GM12874 (cell line): ENCODE measurements around the gene SEC24A.

ENCODE experiments used
- CTCF ChIP-seq: IDR thresholded peaks from 2 replicates; pipeline ENCODE4 v1.5.1; 2011; ENCODE audit warnings: low read depth, mild to moderate bottlenecking, control low read depth, low read length, moderate library complexity; ENCODE audit not compliant: insufficient read depth

The SEC24A gene

GRCh38 chr5:134724872-134725271 is 76.3 kb downstream of the SEC24A start:
- TF ChIP-seq CTCF = no peak

- no peak for TF ChIP-seq CTCF
Observed at GRCh38 chr5:134732819-134733218, 84.2 kb downstream of the SEC24A start.

DNA sequence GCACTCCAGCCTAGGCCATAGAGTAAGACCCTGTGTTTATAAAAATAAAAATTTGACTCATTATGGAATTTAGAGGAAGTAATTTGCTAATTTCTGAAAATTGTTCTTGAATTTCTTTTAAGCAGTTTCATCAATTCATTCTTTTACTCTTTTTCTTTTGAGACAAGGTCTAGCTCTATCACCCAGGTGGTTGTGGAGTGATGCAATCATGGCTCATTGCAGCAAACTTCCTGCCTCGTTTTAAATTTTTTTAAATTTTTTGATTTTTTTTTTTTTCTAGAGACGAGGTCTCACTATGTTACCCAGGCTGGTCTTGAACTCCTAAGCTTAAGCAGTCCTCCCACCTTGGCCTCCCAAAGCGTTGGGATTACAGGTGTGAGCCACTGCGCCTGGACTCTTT is 86.7 kb downstream of the SEC24A start:
- no peak for TF ChIP-seq CTCF

DNA sequence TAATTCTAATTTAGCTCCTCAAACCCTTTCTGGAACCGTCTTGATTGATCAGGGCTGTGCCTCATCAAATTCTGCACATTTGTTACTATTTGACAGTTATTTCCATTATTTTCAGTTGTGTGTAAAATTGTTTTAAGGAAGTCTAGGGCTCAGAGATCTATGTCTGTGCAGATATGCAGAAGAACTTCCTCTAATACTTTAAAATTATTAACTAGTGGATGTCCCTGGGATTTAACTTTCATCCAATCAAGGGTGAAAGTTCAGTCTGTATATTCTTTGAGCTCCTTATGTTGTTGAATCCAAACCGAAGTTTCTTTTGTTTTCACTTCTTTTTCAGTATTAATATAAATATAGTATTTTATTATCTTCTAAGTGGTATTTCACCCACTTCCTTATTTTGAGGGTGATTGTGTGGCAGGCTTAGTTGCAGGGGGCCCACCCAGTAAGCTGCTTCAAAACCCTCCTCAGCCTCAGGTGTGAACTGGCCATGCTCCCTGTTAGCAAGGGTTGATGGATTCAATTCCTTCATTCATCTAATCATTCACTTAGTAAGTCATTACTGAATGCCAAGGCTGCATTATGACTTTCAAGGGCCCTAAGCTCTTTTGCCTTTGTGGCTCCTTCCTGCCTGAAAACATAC is 87.7 kb downstream of the SEC24A start:
- no peak for TF ChIP-seq CTCF

DNA sequence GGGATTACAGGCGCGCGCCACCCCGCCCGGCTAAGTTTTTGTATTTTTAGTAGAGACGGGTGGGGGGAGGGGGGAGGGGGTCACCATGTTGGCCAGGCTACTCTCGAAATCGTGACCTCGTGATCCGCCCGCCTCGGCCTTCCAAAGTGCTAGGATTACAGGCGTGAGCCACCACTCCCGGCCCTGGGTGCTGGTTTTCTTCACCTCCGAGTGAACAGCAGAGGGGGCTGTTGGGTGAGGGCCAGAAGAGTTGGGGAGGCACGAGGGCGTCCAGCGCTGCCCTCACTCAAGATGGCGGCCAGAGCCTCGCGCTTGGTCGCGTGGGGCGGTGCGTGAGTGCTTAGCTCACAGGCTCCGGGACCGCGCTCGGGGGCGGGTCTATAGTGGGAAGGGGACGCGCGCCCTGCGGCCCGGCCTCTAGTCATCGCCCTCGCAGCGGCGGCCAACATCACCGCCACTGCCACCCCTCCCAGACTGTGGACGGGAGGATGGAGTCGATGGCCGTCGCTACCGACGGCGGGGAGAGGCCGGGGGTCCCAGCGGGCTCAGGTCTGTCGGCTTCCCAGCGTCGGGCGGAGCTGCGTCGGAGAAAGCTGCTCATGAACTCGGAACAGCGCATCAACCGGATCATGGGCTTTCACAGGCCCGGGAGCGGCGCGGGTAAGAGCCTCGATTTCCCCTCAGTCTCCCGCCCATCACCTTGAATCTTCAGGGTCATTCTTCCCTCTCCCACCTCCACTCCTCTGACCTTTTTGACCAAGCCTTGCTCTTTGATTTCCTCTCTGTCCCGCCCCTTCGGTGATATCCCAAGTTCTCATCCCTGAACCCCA is 89.8 kb downstream of the SEC24A start, which contains the start of gene CAMLG:
Gene CAMLG (plus strand): TSS at position 416 of the 830 bp plus-strand sequence. CDS start 73 bp downstream, at position 489.
- peak; percentile 82 for TF ChIP-seq CTCF

DNA sequence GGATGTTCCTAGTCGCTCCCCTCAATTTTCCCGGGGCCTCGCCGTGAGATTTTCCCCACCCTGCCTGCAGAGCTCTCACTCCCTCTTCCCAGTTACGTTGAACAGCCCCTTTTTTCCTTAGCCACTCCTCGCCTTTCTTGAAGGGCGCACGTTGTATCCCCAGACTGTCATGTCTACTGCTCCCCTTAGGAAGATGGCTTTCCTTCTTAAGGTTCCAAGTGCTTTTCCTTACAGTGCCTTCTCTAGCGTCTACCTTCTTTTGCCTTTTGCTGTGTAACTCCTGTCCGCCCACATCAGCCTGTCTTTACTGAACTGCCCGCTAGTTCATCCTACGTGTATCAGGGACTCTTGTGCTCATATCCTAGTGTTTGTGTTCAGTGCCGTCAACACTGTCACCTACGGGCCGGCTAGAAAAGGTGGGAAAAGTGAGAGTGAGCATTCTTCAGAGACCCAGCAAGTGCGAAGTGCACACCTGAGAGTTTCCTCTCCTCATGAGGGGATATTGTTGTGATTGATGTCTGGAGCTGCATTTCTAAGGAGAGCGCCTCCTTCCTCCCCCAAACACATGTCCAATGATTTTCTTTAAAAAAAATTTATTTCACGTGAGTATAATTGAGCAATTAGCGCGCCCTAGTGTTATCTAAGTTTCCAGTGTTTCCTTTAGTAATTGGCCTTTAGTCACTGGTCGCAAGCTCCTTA is 90.5 kb downstream of the SEC24A start:
- TF ChIP-seq CTCF = no peak

GRCh38 chr5:134741052-134741451 is 92.5 kb downstream of the SEC24A start:
- TF ChIP-seq CTCF = no peak
